Rectal smooth muscle tissue (tissue), 1 donor: Measurements from ENCODE around the gene SMOC1.

ENCODE experiments used
- H3K27ac ChIP-seq: one replicate; pipeline ENCODE4 v1.7.0; 2013; ENCODE audit warnings: low read depth, low read length, inconsistent platforms
- H3K27me3 ChIP-seq: one replicate; pipeline ENCODE4 v1.7.0; 2013; ENCODE audit warnings: low read length; ENCODE audit not compliant: control insufficient read depth, insufficient read depth
- H3K36me3 ChIP-seq: one replicate; pipeline ENCODE4 v1.7.0; 2013; ENCODE audit warnings: low read length; ENCODE audit not compliant: control insufficient read depth, insufficient read depth
- H3K4me1 ChIP-seq: one replicate; pipeline ENCODE4 v1.7.0; 2013; ENCODE audit warnings: low read length; ENCODE audit not compliant: control insufficient read depth, insufficient read depth
- H3K4me3 ChIP-seq: one replicate; pipeline ENCODE4 v1.7.0; 2013; ENCODE audit warnings: low read length
- H3K9ac ChIP-seq: one replicate; pipeline ENCODE4 v1.7.0; 2013; ENCODE audit warnings: low read length

The SMOC1 gene

GRCh38 chr14:69873877-69874780 lies 5.1 kb upstream of the SMOC1 start:
- H3K4me1 ChIP-seq = no peaks in the 10 kb centered on the region
- H3K4me3 ChIP-seq = no peak overlapping the region
- H3K9ac ChIP-seq = no peak overlapping the region
- no peaks in the 10 kb centered on the region for H3K36me3 ChIP-seq
- peaks cover 2% of the 10 kb centered on the region for H3K27me3 ChIP-seq
- H3K27ac ChIP-seq = no peak overlapping the region

GRCh38 chr14:69876221-69876847 lies 2.9 kb upstream of the SMOC1 start:
- Histone ChIP-seq H3K36me3 (no peaks in the 10 kb centered on the region), H3K4me3 (no peak overlapping the region), H3K27me3 (peaks cover 5% of the 10 kb centered on the region), H3K9ac (no peak overlapping the region), H3K4me1 (no peaks in the 10 kb centered on the region), H3K27ac (no peak overlapping the region)

- no peak overlapping the region for H3K27ac ChIP-seq
- H3K4me1 ChIP-seq = no peaks in the 10 kb centered on the region
- H3K4me3 ChIP-seq = no peak overlapping the region
- no peaks in the 10 kb centered on the region for H3K36me3 ChIP-seq
- H3K9ac ChIP-seq = no peak overlapping the region
- H3K27me3 ChIP-seq = peaks cover 5% of the 10 kb centered on the region
Observed at GRCh38 chr14:69876848-69877306, 2.3 kb upstream of the SMOC1 start.

DNA sequence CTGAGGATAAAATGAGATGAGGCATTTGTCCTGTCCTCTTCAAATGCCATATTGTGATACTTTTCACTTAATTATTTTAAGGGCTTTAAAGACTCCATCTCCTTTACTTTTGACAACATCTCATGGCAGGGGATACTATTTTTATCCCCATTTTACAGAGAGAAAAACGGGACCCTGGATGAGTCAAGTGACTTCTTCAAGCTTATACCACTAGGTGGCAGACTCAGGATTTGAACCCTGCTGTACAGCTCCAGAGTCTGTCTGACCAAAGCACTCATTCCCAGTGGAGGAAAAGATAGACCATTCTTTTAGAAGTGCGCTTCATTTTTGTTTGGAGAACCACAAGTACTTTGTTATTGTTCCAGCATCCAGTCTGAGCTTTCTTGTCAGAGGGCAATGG lies 1.7 kb upstream of the SMOC1 start:
- peaks cover 5% of the 10 kb centered on the region for H3K27me3 ChIP-seq

DNA sequence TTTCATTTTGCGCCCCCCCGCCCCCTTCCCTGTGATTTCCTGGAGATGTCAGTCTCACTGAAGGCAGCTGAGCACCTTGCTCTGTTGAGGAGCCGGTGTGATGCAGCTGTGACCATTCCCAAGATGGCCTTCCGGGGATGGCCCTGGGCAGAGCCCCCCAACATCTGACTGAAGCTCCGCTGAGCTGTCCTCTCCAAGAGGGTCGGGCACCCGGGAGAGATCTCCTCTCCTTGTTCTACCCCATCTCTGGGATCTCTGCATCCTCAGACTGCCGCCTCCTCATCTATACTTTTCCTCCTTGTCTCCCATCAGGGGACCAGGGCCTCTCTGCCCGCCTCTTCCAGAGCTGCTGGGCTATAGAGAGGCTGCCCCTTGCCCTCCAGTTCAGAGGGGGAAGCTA lies 965 bp upstream of the SMOC1 start:
- H3K27me3 ChIP-seq = peaks cover 5% of the 10 kb centered on the region
- H3K36me3 ChIP-seq = no peaks in the 10 kb centered on the region
- no peaks in the 10 kb centered on the region for H3K4me1 ChIP-seq
- H3K27ac ChIP-seq = no peak overlapping the region
- no peak overlapping the region for H3K9ac ChIP-seq
- no peak overlapping the region for H3K4me3 ChIP-seq

More for the DNA sequence above, 1.7 kb upstream of the SMOC1 start:
- no peak overlapping the region for H3K27ac ChIP-seq
- H3K4me3 ChIP-seq = no peak overlapping the region
- no peaks in the 10 kb centered on the region for H3K4me1 ChIP-seq
- H3K9ac ChIP-seq = no peak overlapping the region
- no peaks in the 10 kb centered on the region for H3K36me3 ChIP-seq

DNA sequence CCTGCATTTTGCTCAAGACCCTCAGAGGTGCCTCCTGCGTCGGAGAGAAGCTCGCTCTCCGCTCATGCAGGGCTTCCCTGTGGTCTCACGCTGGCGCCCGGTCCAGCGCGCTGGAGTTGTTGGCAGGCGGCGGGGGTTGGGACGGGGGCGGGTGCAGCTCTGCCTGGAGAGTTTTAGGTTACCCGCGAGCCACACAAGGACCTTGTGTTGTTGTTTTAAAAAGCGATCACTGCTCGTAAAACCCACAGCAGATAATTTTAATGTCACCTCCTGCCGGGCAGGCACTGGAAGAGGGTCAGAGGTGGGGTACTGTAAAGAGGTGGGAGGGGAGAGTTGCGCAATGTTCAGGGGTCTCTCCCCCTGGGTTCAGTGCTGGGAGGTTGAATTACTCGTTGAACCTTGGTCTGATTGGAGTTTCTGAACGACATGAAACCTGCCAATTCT lies 850 bp downstream of the SMOC1 start:
- Histone ChIP-seq H3K4me1 (no peaks in the 10 kb centered on the region), H3K36me3 (no peaks in the 10 kb centered on the region), H3K27me3 (peaks cover 5% of the 10 kb centered on the region), H3K4me3 (no peak overlapping the region), H3K27ac (no peak overlapping the region), H3K9ac (no peak overlapping the region)

GRCh38 chr14:69880893-69881292 lies 1.7 kb downstream of the SMOC1 start:
- H3K27me3 ChIP-seq = peaks cover 5% of the 10 kb centered on the region
- no peak overlapping the region for H3K27ac ChIP-seq
- no peak overlapping the region for H3K4me3 ChIP-seq
- H3K36me3 ChIP-seq = no peaks in the 10 kb centered on the region
- no peaks in the 10 kb centered on the region for H3K4me1 ChIP-seq
- no peak overlapping the region for H3K9ac ChIP-seq

DNA sequence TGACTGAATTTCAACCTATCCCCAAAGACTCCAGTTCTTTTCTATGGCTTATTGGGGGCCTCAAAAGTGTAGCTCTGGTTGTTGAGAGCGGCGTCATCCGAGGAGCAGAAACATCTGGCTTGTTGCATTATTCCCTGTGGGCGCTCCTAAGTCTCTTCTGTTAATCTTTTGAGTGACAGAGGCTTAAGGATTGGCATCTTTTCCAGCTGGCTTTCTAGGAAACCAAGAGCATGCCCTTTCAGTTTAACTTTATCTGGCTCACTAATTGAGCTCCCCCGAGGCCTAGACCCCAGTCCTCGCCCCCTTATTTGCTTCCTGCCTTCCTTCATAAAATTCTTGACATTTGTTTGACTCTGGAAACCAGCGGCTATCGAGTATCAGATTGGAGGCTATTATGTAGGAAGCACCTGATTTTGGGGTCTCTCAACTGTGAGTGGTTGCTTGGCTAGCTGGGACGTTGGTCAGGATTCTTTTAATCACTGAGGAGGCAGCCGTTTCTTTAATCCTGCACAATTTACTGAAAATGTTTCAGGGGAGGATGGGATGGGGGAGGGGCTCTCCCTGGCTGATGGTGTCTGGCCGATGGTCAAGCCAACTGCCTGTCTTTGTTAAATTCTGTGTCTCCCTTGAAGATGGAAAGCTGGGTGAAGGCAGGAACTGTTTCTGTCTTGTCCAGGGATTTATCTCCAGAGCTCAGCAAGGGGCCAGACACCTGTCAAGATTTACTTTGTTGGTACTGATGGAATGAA lies 3.1 kb downstream of the SMOC1 start:
- no peaks in the 10 kb centered on the region for H3K36me3 ChIP-seq
- no peak overlapping the region for H3K27ac ChIP-seq
- H3K4me3 ChIP-seq = no peak overlapping the region
- H3K9ac ChIP-seq = no peak overlapping the region
- H3K27me3 ChIP-seq = peaks cover 8% of the 10 kb centered on the region
- no peaks in the 10 kb centered on the region for H3K4me1 ChIP-seq

DNA sequence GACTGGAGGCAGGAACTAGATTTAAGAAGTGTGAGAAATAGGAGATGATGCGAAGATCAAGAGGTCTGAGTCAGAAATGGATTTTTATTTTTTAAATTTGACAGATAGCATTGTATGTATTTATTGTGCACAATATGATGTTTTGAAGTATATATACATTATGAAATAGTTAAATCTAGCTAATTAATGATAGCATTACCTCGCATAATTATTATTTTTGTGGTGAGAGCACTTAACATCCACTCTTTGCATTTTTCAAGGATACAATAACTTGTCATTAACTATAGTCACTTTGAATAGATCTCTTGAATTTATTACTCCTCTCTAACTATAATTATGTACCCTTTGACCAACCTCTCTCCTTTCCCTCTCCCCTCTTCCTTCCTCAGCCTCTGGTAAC lies 3.7 kb downstream of the SMOC1 start:
- H3K27me3 ChIP-seq = peaks cover 8% of the 10 kb centered on the region
- no peaks in the 10 kb centered on the region for H3K4me1 ChIP-seq
- H3K27ac ChIP-seq = no peak overlapping the region
- H3K9ac ChIP-seq = no peak overlapping the region
- no peaks in the 10 kb centered on the region for H3K36me3 ChIP-seq
- H3K4me3 ChIP-seq = no peak overlapping the region

DNA sequence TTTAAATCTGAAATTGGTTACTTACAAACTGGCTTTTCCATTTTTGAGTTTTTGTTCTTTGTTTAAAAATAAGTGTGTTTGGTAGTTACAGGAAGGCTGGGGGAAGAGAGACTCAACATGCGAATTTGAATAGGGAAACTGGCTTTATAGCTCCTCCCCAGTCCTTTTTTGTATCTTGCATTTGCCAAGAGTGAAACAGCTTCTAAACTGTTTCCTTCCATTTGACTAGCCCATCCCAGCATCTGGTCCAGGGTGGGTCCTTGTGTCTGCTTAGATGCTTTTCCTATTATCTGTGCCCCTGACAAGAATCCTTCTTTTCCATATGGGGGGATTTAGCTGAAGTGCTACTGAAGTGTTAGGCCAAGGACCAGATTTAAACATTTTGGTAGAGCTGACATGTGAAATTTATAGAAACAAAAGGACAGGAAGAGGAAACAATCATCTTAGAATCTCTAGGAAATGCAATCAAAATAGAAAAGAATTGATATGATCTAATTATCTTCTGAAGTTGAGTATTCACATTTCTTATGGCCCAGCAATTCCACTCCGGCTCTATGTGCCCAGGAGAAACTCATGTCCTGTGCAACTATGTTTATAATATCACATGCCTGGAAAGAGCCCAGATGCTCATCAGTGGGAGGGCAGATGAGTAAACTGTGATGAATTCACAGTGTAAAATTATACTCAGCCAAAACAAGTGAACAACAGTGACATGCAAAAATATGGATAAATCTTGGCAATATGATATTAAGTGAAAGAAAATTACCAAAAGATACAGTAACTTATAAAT lies 7.4 kb downstream of the SMOC1 start:
- Histone ChIP-seq H3K27me3 (peaks cover 2% of the 10 kb centered on the region), H3K9ac (no peak overlapping the region), H3K4me3 (no peak overlapping the region), H3K27ac (no peak overlapping the region), H3K36me3 (no peaks in the 10 kb centered on the region), H3K4me1 (no peaks in the 10 kb centered on the region)

- Histone ChIP-seq H3K27me3 (peaks cover 2% of the 10 kb centered on the region), H3K27ac (no peak overlapping the region), H3K9ac (no peak overlapping the region), H3K4me3 (no peak overlapping the region), H3K36me3 (no peaks in the 10 kb centered on the region), H3K4me1 (no peaks in the 10 kb centered on the region)
Observed at GRCh38 chr14:69887740-69888657, 8.8 kb downstream of the SMOC1 start.
